Measurements from ENCODE around the gene CACNA1I.

GRCh38 chr22:39735776-39736175 lies 165.2 kb downstream of the CACNA1I start:
- TF ChIP-seq, protein P1, sequence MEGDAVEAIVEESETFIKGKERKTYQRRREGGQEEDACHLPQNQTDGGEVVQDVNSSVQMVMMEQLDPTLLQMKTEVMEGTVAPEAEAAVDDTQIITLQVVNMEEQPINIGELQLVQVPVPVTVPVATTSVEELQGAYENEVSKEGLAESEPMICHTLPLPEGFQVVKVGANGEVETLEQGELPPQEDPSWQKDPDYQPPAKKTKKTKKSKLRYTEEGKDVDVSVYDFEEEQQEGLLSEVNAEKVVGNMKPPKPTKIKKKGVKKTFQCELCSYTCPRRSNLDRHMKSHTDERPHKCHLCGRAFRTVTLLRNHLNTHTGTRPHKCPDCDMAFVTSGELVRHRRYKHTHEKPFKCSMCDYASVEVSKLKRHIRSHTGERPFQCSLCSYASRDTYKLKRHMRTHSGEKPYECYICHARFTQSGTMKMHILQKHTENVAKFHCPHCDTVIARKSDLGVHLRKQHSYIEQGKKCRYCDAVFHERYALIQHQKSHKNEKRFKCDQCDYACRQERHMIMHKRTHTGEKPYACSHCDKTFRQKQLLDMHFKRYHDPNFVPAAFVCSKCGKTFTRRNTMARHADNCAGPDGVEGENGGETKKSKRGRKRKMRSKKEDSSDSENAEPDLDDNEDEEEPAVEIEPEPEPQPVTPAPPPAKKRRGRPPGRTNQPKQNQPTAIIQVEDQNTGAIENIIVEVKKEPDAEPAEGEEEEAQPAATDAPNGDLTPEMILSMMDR (IDR thresholded peaks at IDR 0.05; ENCODE audit: poor library complexity) = no peak
- TF ChIP-seq EZH2 (IDR thresholded peaks at IDR 0.05; ENCODE audit: borderline replicate concordance) = no peak
